SK-N-MC (cell line): ENCODE data around the gene TMED8.

Experiments used
- EZH2 ChIP-seq: fragments of 200-600 bp; sonication (generic); IDR thresholded peaks from one replicate; pipeline ENCODE4 v1.6.1; 2017; ENCODE audit warnings: antibody characterized with exemption
- FOXP2 ChIP-seq: optimal IDR thresholded peaks from 2 replicates; pipeline ENCODE3; 2011; ENCODE audit warnings: mild to moderate bottlenecking, moderate library complexity; ENCODE audit not compliant: insufficient read depth; ENCODE audit errors: extremely low read length, control extremely low read depth
- POLR2AphosphoS5 ChIP-seq: IDR thresholded peaks from 2 replicates; pipeline ENCODE4 v1.6.1; 2012; ENCODE audit warnings: mild to moderate bottlenecking, low read depth, low read length, borderline replicate concordance

- no peak for TF ChIP-seq EZH2
- TF ChIP-seq POLR2AphosphoS5 = no peak
- TF ChIP-seq FOXP2 = no peak
These were observed 579 bp upstream of the TMED8 start for GRCh38 chr14:77377502-77377844.
